Heart right ventricle (tissue), 16 donors: Measurements from ENCODE around the gene CXCL16. TPM values are rescaled to one million over a fixed set of nuclear protein-coding genes. Genes with fewer than 3 reads are reported as not detected.

Source experiments
- ATAC-seq, 8 donors: fragments of 200-7000 bp; cut with Tn5 transposase; one replicate each; pipeline ENCODE4 v1.9.1; 2020; ENCODE audit warnings: mild to moderate bottlenecking in 8 of 8, moderate library complexity in 8 of 8, moderate number of reproducible peaks in 1 of 8
- DNase-seq, 2 donors: peaks; one replicate each; pipeline ENCODE4 v3.0.0-alpha.2; 2020
- H3K27ac ChIP-seq, 10 donors: fragments of 200-600 bp; sonication (generic) in 2 of 10; one replicate each; pipeline versions ENCODE4 v1.5.0 to v1.8.0; 2020 to 2022; ENCODE audit warnings: mild to moderate bottlenecking in 3 of 10
- H3K27me3 ChIP-seq, 7 donors: fragments of 200-600 bp; one replicate each; pipeline ENCODE4 v1.8.0; 2021 to 2022; ENCODE audit warnings: mild to moderate bottlenecking in 2 of 7
- H3K36me3 ChIP-seq, 9 donors: fragments of 200-600 bp; sonication (generic) in 1 of 9; one replicate each; pipeline versions ENCODE4 v1.5.0 to v1.8.0; 2020 to 2022; ENCODE audit warnings: mild to moderate bottlenecking in 2 of 9
- H3K4me1 ChIP-seq, 9 donors: fragments of 200-600 bp; sonication (generic) in 1 of 9; one replicate each; pipeline versions ENCODE4 v1.5.0 to v1.8.0; 2020 to 2022; ENCODE audit warnings: mild to moderate bottlenecking in 4 of 9
- H3K4me3 ChIP-seq, 10 donors: fragments of 200-600 bp; sonication (generic) in 2 of 10; one replicate each; pipeline versions ENCODE4 v1.5.0 to v1.8.0; 2020 to 2022; ENCODE audit warnings: mild to moderate bottlenecking in 7 of 10, moderate library complexity in 2 of 10
- H3K9me3 ChIP-seq, 11 donors: fragments of 200-600 bp in 10 of 11; sonication (generic) in 2 of 11; one replicate each; pipeline versions ENCODE4 v1.5.0 to v1.8.0; 2013 to 2022; ENCODE audit warnings: mild to moderate bottlenecking in 2 of 11, control low read depth in 1 of 11, moderate library complexity in 1 of 11
- WGBS, 2 donors: extraction: QIAGEN DNeasy Blood & Tissue Kit; methylation state at CpG; one replicate each; pipeline ENCODE4 v1.1.7; 2013; ENCODE audit warnings: inconsistent platforms in 1 of 2; 5-methylcytosine and 5-hydroxymethylcytosine counted together
- intact Hi-C, 10 donors: fragments of 100-400 bp; cut with DNase I; formaldehyde crosslinking; loops; one replicate each; pipeline versions ENCODE4 v1.11.1 to v1.14.2; 2022
- polyA plus RNA-seq, 2 donors: library from polyadenylated mRNA; stranded (reverse); fragments of 200-250 nt; gene quantifications; one replicate each; pipeline ENCODE4 v1.2.3, GENCODE V29; 2013
- total RNA-seq, 10 donors: library from RNA; stranded (reverse); fragmentation: NEBNext Ultra II Directional in 3 of 10; extraction: Animal tissue kit (Norgen Biotek cat#: 25700) in 3 of 10; gene quantifications; one replicate each; pipeline versions ENCODE4 v1.2.1 to v1.2.4, GENCODE V29; 2021 to 2023
- TF ChIP-seq, protein P1 (sequence below), 9 donors: fragments of 200-600 bp; sonication (generic) in 2 of 9; IDR thresholded peaks; one replicate each; pipeline versions ENCODE4 v1.5.0 to v1.8.0; 2021 to 2022; ENCODE audit warnings: antibody characterized with exemption in 9 of 9, mild to moderate bottlenecking in 5 of 9, moderate library complexity in 1 of 9
- donor health status: Arrhythmogenic right ventricular cardiomyopathy.
- donor health status: ischemic (EF 13 %, LVEDD 7.1; RV severe dilation, severe dysfunction).
- donor health status: healthy with polysubstance abuse.
- donor health status: DM: no; HTN: yes; CAD: no.
- donor health status: DM: no; HTN: no; CAD: no.
- donor health status: ischemic (EF 25% LVEDD 6.9; RV normal size, moderate dysfunction).
- donor health status: ischemic (EF 25% LVEDD 5.7; RV mildly dilated, moderate dysfunction).
- donor health status: healthy.
- donor health status: DM: yes; HTN: yes; CAD: no.
- donor health status: Ischemic cardiomyopathy.
- donor health status: ischemic (EF 35%, LVEDD 5.7; RV mildly dilated, moderate dysfunction).
- donor health status: nonischemic (EF 11% LVEDD 7.7; RV severe dilation, severe dysfunction).
- donor health status: DM: yes; HTN: yes; CAD: no.
- donor health status: PGD.
- donor health status: ischemic (EF 29% LVEDD 5.4; RV normal size, mild dysfunction).
- donor health status: nonischemic (EF 23%, LVEDD 6.1; RV moderate dilation, normal function).

Gene CXCL16
- total and polyA plus RNA-seq, 12 donors, result 1.5 to 29.6 (median 3.7) TPM

- TF ChIP-seq, protein P1, sequence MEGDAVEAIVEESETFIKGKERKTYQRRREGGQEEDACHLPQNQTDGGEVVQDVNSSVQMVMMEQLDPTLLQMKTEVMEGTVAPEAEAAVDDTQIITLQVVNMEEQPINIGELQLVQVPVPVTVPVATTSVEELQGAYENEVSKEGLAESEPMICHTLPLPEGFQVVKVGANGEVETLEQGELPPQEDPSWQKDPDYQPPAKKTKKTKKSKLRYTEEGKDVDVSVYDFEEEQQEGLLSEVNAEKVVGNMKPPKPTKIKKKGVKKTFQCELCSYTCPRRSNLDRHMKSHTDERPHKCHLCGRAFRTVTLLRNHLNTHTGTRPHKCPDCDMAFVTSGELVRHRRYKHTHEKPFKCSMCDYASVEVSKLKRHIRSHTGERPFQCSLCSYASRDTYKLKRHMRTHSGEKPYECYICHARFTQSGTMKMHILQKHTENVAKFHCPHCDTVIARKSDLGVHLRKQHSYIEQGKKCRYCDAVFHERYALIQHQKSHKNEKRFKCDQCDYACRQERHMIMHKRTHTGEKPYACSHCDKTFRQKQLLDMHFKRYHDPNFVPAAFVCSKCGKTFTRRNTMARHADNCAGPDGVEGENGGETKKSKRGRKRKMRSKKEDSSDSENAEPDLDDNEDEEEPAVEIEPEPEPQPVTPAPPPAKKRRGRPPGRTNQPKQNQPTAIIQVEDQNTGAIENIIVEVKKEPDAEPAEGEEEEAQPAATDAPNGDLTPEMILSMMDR (IDR thresholded peaks at IDR 0.05), result no peak
- 5 to 8% methylated on average over 6 of the region's 6 CpGs for WGBS, 2 donors
- Histone ChIP-seq H3K9me3 (no peaks in the 10 kb centered on the region), H3K27ac (peak overlapping the region in 5 of 10 donors; percentile 10 to 50 (median 42)), H3K4me1 (peaks cover 16 to 50% (median 44%) of the 10 kb centered on the region in 9 donors), H3K4me3 (peak overlapping the region in 9 of 10 donors; percentile 23 to 55 (median 40)), H3K36me3 (no peaks in the 10 kb centered on the region), H3K27me3 (peaks cover 0 to 75% (median 44%) of the 10 kb centered on the region in 7 donors)
- ATAC-seq (no peak), DNase-seq (peak in 1 of 2 donors; percentile 46)
- intact Hi-C loops, result loop anchor here in 9 of 10 donors (2.0 to 10.0 kb wide), 7 partner anchors 44 to 116 kb away; partner anchors contain the start of genes MED11 (in 6 of the 9), ARRB2 (in 2 of the 9), CXCL16 (in 2 of the 9) and ZMYND15 (in 2 of the 9)
Observed at GRCh38 chr17:4786516-4786915, 46.8 kb upstream of the CXCL16 start.

DNA sequence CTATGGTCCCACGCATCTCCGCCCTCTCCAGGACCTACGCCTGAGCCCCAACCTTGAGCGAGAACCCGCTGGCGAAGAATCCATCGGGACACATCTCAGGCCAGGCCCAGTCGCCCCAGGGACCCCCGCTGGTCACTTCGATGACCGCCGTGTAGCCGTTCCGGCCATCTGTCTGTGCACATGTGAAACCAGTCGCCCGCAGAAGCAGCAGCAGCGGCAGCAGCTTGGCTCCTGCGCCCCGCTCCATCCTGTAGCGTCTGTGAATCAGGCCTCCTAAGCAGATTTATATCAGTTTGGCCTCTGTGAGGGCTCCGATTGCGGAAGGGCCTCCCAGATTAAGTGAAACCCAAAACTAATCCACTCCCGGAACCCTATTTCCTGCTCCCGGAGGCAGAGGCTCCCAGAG is 46.4 kb upstream of the CXCL16 start, which contains the start of gene VMO1:
TSS of gene VMO1 (minus strand) at position 259 of the 406 bp plus-strand sequence. CDS start at position 247, 12 bp downstream.
- Histone ChIP-seq H3K36me3 (no peaks in the 10 kb centered on the region), H3K4me3 (peak within 1 kb of the TSS in 9 of 10 donors; percentile 23 to 55 (median 40)), H3K27me3 (peaks cover 0 to 79% (median 48%) of the 10 kb centered on the region in 7 donors), H3K4me1 (peaks cover 16 to 50% (median 44%) of the 10 kb centered on the region in 9 donors), H3K27ac (peak within 1 kb of the TSS in 5 of 10 donors; percentile 10 to 50 (median 42)), H3K9me3 (no peaks in the 10 kb centered on the region)
- intact Hi-C loops, result loop anchor here in 9 of 10 donors (2.0 to 10.0 kb wide), 7 partner anchors 44 to 116 kb away; partner anchors contain the start of genes MED11 (in 6 of the 9), ARRB2 (in 2 of the 9), CXCL16 (in 2 of the 9) and ZMYND15 (in 2 of the 9)
- 3 to 5% methylated on average over 24 of the region's 24 CpGs for WGBS, 2 donors
- TF ChIP-seq, protein P1 (IDR thresholded peaks at IDR 0.05), result no peak
- peak in 4 of 8 donors; percentile 12 to 24 (median 18) for ATAC-seq
- peak in 1 of 2 donors; percentile 32 for DNase-seq

- Histone ChIP-seq H3K9me3 (no peaks in the 10 kb centered on the region), H3K27ac (peak overlapping the region in 4 of 10 donors; percentile 41 to 50 (median 43)), H3K4me1 (peaks cover 16 to 46% (median 44%) of the 10 kb centered on the region in 9 donors), H3K27me3 (peaks cover 0 to 85% (median 54%) of the 10 kb centered on the region in 7 donors), H3K36me3 (no peaks in the 10 kb centered on the region), H3K4me3 (peak overlapping the region in 9 of 10 donors; percentile 23 to 55 (median 40))
- no peak for ATAC-seq
- no peak for DNase-seq
- intact Hi-C loops, result loop anchor here in 9 of 10 donors (2.0 to 10.0 kb wide), 7 partner anchors 43 to 117 kb away; partner anchors contain the start of genes MED11 (in 6 of the 9), ARRB2 (in 2 of the 9), CXCL16 (in 2 of the 9) and ZMYND15 (in 2 of the 9)
- TF ChIP-seq, protein P1 (IDR thresholded peaks at IDR 0.05), result no peak
- WGBS, 2 donors, result 9 to 11% methylated on average over 61 of the region's 61 CpGs
Observed at GRCh38 chr17:4785311-4786105, 45.8 kb upstream of the CXCL16 start.

GRCh38 chr17:4782652-4783051 is 42.9 kb upstream of the CXCL16 start:
- intact Hi-C loops, result loop anchor here in 3 of 10 donors (5.0 to 10.0 kb wide), 2 partner anchors 40 to 48 kb away; partner anchors contain the start of genes CXCL16 (in 2 of the 3), MED11 (in 2 of the 3) and ZMYND15 (in 2 of the 3)
- TF ChIP-seq, protein P1 (IDR thresholded peaks at IDR 0.05), result no peak
- H3K27me3 ChIP-seq, result peaks cover 0 to 87% (median 66%) of the 10 kb centered on the region in 7 donors
- peaks cover 16 to 29% (median 27%) of the 10 kb centered on the region in 9 donors for H3K4me1 ChIP-seq
- H3K9me3 ChIP-seq, result no peaks in the 10 kb centered on the region
- 26 to 30% methylated on average over 28 of the region's 28 CpGs for WGBS, 2 donors
- H3K27ac ChIP-seq, result no peak overlapping the region
- ATAC-seq, result no peak
- H3K36me3 ChIP-seq, result no peaks in the 10 kb centered on the region
- no peak overlapping the region for H3K4me3 ChIP-seq
- DNase-seq, result peak in 1 of 2 donors; percentile 29
